ENCODE results near the gene MAGEA6. TPM values are rescaled to one million over a fixed set of nuclear protein-coding genes. Genes with fewer than 3 reads are reported as not detected.

The MAGEA6 gene, protein sequence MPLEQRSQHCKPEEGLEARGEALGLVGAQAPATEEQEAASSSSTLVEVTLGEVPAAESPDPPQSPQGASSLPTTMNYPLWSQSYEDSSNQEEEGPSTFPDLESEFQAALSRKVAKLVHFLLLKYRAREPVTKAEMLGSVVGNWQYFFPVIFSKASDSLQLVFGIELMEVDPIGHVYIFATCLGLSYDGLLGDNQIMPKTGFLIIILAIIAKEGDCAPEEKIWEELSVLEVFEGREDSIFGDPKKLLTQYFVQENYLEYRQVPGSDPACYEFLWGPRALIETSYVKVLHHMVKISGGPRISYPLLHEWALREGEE
- not detected for total RNA-seq

DNA sequence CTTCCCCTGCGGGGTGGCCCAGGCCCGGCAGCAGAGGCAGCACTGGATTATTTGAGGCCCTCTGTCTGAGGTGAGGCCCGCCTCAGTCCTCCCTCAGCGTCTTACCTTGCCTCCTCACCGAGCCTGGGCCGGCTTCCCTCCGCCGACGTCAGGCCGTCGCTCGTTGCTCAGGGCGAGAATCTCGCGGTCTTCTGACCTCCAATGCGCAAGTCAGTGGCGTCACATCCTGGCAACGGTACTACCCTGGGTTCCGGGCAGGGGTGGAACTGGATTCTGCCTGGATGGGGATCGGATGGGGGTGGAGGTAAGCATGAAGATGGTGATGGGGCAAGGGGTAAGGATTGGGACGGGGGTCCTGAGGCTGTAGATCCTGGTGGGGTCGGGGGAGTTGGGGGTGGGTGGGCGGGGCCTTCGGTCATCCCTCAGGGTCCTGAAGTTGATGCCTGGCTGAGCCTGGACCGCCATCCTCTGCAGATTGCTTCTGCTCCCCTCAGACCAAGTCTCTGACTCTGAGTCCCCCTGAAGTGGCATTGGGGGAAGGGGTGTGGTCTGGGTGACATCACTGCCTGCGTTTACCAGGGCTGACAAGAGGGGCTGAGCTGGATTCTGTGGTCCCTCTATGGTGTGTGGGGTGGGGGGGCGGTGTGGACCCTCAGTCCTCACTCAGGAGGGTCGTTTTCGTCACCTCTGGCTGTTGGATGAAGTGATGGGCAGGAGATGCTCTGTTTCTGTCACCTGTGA lies at the start of gene MAGEA6:
TSS of gene MAGEA6 (minus strand) at position 141 of the 741 bp plus-strand sequence. CDS start 2,039 bp downstream, outside the sequence.

DNA sequence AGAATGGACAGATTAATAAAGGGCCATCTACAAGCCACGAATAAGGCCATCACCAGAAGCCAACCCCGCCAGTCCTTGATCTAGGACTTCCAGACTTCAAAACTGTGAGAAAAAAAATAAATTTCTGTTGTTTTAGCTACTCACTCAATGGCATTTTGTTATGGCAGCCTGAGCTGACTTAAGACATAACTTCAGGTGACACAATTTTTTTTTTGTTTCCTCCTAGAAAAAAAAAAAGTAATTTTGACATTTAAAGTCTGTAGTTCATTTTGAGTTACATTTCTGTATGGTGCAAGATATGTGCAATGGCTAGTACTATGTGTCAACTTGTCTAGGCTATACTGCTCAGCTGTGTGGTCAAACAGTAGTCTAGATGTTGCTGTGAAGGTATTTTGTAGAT lies 10.6 kb downstream of the MAGEA6 start, which contains the start of gene CSAG3:
TSS of gene CSAG3 (plus strand) at position 301 of the 400 bp plus-strand sequence.

DNA sequence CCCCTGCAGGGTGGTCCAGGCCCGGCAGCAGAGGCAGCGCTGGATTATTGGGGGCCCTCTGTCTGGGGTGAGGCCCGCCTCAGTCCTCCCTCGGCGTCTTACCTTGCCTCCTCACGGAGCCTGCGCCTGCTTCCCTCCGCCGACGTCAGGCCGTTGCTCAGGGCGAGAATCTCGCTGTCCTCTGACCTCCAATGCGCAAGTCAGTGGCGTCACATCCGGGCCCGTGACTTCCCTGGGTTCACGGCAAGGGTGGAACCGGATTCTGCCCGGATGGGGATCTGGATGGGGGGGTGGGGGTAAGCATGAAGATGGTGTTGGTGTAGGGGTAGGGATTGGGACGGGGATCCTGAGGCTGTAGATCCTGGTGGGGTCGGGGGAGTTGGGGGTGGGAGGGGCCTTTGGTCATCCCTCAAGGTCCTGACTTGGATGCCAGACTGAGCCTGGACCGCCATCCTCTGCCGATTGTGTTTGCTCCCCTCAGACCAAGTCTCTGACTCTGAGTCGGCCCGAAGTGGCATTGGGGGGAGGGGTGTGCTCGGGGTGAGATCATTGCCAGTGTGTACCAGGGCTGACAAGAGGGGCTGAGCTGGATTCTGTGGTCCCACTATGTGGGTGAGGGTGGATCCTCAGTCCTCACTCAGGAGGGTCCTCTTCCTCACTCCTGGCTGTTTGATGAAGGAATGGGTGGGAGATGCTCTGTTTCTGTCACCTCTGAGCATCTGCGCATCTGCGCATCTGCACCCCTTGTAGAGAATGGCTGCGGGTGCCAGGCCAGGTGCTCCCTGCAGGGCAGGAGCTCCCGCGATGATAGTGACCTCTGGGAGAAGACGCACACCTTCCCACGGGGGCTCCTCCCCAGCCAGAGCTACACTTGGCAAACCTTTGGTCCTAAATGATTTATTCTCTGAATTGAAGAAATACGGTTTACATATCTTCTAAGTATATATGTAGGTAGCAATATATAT lies 15.5 kb downstream of the MAGEA6 start, which contains the start of gene MAGEA2:
TSS of gene MAGEA2 (minus strand) at position 157 of the 965 bp plus-strand sequence. CDS start 2,479 bp downstream, outside the sequence.

DNA sequence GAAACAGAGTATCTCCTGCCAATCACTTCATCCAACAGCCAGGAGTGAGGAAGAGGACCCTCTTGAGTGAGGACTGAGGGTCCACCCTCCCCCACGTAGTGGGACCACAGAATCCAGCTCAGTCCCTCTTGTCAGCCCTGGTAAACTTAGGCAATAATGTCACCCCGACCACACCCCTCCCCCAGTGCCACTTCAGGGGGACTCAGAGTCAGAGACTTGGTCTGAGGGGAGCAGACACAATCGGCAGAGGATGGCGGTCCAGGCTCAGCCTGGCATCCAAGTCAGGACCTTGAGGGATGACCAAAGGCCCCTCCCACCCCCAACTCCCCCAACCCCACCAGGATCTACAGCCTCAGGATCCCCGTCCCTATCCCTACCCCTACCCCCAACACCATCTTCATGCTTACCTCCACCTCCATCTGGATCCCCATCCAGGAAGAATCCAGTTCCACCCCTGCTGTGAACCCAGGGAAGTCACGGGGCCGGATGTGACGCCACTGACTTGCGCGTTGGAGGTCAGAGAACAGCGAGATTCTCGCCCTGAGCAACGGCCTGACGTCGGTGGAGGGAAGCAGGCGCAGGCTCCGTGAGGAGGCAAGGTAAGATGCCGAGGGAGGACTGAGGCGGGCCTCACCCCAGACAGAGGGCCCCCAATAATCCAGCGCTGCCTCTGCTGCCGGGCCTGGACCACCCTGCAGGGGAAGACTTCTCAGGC lies 36.1 kb downstream of the MAGEA6 start, which contains the start of the genes CSAG1 and MAGEA12:
TSS of gene CSAG1 (minus strand) at position 461 of the 715 bp plus-strand sequence. CDS start 1,261 bp downstream, outside the sequence.
TSS of gene MAGEA12 (plus strand) at position 497 of the 715 bp plus-strand sequence. CDS start 2,405 bp downstream, outside the sequence.

Other genes with a start within 250 kb of the MAGEA6 start
- not detected for gene GABRQ, start 131.8 kb downstream of the MAGEA6 start, total RNA-seq
- not detected for gene MAGEA3, start 70.9 kb downstream of the MAGEA6 start, total RNA-seq
- not detected for gene CSAG2, start 60.4 kb downstream of the MAGEA6 start, total RNA-seq
- gene MAGEA2B, start 55.1 kb downstream of the MAGEA6 start, total RNA-seq: not detected
- gene CSAG1, start 36.0 kb downstream of the MAGEA6 start, total RNA-seq: not detected
- not detected for gene MAGEA12, start 35.9 kb downstream of the MAGEA6 start, total RNA-seq
- gene MAGEA2, start 15.8 kb downstream of the MAGEA6 start, total RNA-seq: not detected
- not detected for gene CSAG3, start 10.5 kb downstream of the MAGEA6 start, total RNA-seq
- 10 to 100 TPM; 22.0 to 25.1 TPM for gene CETN2, start 61.1 kb upstream of the MAGEA6 start, total RNA-seq
- 10 to 100 TPM; 16.5 to 24.3 TPM for gene NSDHL, start 61.4 kb upstream of the MAGEA6 start, total RNA-seq
- 1 to 10 TPM in 1 of 2 donors, under 1 TPM in 1; 0.33 to 1.0 TPM for gene ZNF185, start 128.4 kb upstream of the MAGEA6 start, total RNA-seq
- not detected for gene PNMA5, start 224.4 kb upstream of the MAGEA6 start, total RNA-seq

Data from melanocyte of skin (primary cell).